ENCODE data around the gene MAMSTR. TPM values are rescaled to one million over a fixed set of nuclear protein-coding genes. Genes with fewer than 3 reads are reported as not detected.
"Not testable (repeated sequence)": the region's sequence is repeated elsewhere in the genome, so short reads cannot be mapped to it uniquely, and the experiment has no call there.

Gene MAMSTR
- total and polyA plus RNA-seq, 8 donors, result 1.3 to 5.2 (median 4.5) TPM

DNA sequence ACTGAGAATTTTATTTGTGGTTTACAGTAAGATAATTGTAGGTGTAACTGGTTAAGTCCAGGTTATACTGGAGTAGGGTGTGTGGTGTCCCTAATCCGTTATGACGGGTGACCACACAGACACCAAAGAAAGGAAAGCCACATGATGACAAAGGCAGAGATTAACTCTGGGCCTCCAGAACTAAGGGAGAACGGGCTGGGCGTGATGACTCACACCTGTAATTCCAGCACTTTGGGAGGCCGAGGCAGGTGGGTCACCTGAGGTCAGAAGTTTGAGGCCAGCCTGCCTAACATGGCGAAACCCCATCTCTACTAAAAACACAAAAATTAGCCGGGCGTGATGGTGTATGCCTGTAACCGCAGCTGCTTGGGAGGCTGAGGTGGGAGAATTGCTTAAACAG, 33.9 kb downstream of the MAMSTR start:
- Histone ChIP-seq H3K27ac (no peak overlapping the region), H3K9me3 (no peaks in the 10 kb centered on the region), H3K4me3 (no peak overlapping the region), H3K4me1 (peaks cover 0 to 7% of the 10 kb centered on the region in 2 donors), H3K36me3 (no peaks in the 10 kb centered on the region), H3K27me3 (no peaks in the 10 kb centered on the region)
- DNase-seq, result no peak
- no peak for ATAC-seq
- intact Hi-C loops (cut with DNase I), result no loop called here
- TF ChIP-seq, protein P1, sequence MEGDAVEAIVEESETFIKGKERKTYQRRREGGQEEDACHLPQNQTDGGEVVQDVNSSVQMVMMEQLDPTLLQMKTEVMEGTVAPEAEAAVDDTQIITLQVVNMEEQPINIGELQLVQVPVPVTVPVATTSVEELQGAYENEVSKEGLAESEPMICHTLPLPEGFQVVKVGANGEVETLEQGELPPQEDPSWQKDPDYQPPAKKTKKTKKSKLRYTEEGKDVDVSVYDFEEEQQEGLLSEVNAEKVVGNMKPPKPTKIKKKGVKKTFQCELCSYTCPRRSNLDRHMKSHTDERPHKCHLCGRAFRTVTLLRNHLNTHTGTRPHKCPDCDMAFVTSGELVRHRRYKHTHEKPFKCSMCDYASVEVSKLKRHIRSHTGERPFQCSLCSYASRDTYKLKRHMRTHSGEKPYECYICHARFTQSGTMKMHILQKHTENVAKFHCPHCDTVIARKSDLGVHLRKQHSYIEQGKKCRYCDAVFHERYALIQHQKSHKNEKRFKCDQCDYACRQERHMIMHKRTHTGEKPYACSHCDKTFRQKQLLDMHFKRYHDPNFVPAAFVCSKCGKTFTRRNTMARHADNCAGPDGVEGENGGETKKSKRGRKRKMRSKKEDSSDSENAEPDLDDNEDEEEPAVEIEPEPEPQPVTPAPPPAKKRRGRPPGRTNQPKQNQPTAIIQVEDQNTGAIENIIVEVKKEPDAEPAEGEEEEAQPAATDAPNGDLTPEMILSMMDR (IDR thresholded peaks at IDR 0.05), result no peak

DNA sequence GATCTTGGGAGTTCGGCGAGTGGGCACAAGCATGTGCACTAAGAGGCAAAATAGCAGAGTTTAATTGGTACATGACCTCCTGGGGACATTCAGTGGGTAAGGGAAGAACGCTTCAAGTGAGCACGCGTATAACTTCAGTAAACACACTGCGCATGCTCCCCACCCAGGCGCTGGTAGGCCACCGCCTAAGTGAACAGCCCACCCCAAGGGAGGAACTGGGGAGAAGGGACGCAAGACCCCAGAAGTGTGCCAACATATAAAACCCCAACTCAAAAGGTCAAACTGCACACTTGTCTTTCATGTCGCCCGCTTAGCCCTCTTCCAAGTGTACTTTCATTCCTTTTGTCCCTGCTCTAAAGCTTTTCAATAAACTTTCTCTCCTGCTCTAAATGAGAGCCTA, 36.2 kb downstream of the MAMSTR start:
- no peak overlapping the region for H3K4me3 ChIP-seq
- intact Hi-C loops (cut with DNase I), result no loop called here
- ATAC-seq (peak; percentile 79), DNase-seq (peak in 3 of 4 donors; percentile 49 to 81 (median 52))
- H3K27me3 ChIP-seq, result no peaks in the 10 kb centered on the region
- peaks cover 0 to 7% of the 10 kb centered on the region in 2 donors for H3K4me1 ChIP-seq
- no peaks in the 10 kb centered on the region for H3K9me3 ChIP-seq
- no peak overlapping the region for H3K27ac ChIP-seq
- H3K36me3 ChIP-seq, result no peaks in the 10 kb centered on the region
- TF ChIP-seq, protein P1 (IDR thresholded peaks at IDR 0.05), result no peak

DNA sequence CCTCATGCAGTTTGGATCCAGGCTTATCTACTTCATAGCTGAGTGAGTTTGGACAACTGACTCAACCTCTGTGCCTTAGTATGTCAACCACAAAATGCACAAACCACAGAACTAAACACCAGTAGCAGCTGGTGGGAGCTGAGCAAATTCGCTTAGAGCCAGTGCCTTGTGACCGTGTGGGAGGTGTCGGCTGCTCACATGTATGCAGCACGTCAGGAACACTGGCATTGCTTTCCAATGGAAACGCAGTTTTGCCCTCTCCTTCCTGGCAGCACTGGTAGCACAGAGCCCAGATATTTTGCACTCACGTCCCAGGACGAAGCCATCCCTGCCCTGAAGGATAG, 38.4 kb downstream of the MAMSTR start:
- peaks cover 0 to 7% of the 10 kb centered on the region in 2 donors for H3K4me1 ChIP-seq
- no peak overlapping the region for H3K4me3 ChIP-seq
- H3K27me3 ChIP-seq, result no peaks in the 10 kb centered on the region
- intact Hi-C loops (cut with DNase I), result no loop called here
- H3K9me3 ChIP-seq, result no peaks in the 10 kb centered on the region
- ATAC-seq (no peak), DNase-seq (no peak)
- no peak overlapping the region for H3K27ac ChIP-seq
- TF ChIP-seq, protein P1 (IDR thresholded peaks at IDR 0.05), result no peak
- no peaks in the 10 kb centered on the region for H3K36me3 ChIP-seq

DNA sequence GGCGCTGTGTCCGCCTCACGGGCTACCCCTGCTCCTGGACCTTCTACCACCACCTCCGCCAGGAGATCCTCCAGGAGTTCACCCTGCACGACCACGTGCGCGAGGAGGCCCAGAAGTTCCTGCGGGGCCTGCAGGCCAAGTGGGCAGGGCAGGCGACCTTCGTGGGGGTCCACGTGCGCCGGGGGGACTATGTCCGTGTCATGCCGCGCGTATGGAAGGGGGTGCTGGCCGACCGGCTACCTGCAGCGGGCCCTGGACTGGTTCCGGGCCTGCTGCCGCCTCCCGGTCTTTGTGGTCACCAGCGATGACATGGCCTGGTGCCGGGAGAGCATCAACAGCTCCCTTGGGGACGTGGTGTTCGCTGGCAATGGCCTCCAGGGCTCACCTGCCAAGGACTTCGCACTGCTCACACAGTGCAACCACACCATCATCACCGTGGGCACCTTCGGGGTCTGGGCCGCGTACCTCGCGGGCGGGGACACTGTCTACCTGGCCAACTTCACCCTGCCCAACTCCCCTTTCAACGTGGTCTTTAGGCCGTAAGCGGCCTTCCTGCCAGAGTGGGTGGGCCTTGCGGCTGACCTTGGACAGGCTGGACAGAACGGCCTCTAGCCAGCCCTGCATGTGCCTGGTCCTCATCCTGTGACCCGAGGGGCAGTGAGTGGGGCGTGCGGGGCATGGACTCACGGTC, 38.9 kb downstream of the MAMSTR start:
- H3K27me3 ChIP-seq, result no peaks in the 10 kb centered on the region
- no peaks in the 10 kb centered on the region for H3K9me3 ChIP-seq
- no peak overlapping the region for H3K27ac ChIP-seq
- intact Hi-C loops (cut with DNase I), result no loop called here
- no peak for DNase-seq
- peaks cover 0 to 10% of the 10 kb centered on the region in 2 donors for H3K4me1 ChIP-seq
- H3K36me3 ChIP-seq, result no peaks in the 10 kb centered on the region
- no peak for ATAC-seq
- TF ChIP-seq, protein P1 (IDR thresholded peaks at IDR 0.05), result no peak
- H3K4me3 ChIP-seq, result no peak overlapping the region

DNA sequence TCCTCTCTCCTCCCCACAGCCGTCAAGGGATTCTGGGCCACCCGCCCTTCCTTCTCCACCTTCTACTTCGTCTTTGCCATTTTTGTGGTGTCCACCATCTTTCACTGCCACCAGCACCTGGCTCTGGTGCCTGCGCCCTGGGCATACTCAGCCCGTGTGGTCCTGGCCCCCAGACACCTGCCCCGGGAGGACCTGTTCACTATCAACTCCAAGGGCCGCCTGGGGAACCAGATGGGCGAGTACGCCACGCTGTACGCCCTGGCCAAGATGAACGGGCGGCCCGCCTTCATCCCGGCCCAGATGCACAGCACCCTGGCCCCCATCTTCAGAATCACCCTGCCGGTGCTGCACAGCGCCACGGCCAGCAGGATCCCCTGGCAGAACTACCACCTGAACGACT, 39.5 kb downstream of the MAMSTR start:
- H3K4me3 ChIP-seq; intact Hi-C loops (cut with DNase I); DNase-seq; ATAC-seq; H3K27ac ChIP-seq; H3K27me3 ChIP-seq; H3K9me3 ChIP-seq; H3K36me3 ChIP-seq: not testable (repeated sequence)
- H3K4me1 ChIP-seq, result peaks cover 0 to 15% of the 10 kb centered on the region in 2 donors

DNA sequence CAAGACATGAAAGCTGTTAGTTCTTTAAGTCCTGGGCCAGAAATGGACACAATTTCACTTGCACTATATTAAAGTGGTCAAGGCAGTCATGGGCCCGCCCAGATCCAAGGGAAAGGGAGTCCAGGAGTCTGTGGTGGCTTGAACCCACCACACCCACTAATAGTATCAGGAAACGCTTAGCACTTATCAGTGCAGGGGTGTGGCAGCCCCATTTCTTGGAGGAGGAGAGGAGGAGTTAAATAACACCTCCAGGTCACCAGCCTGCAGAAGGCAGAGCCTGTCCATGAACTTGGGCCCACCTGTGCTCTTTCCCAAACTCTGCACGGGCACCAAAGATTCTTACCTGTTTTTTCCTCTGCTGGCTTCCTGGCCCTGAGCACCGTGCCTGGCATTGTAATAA, 41.3 kb downstream of the MAMSTR start:
- intact Hi-C loops (cut with DNase I), result no loop called here
- Histone ChIP-seq H3K27ac (no peak overlapping the region), H3K4me3 (no peak overlapping the region), H3K27me3 (no peaks in the 10 kb centered on the region), H3K9me3 (no peaks in the 10 kb centered on the region), H3K36me3 (no peaks in the 10 kb centered on the region), H3K4me1 (peaks cover 0 to 14% of the 10 kb centered on the region in 2 donors)
- DNase-seq (no peak), ATAC-seq (peak; percentile 17)
- TF ChIP-seq, protein P1 (IDR thresholded peaks at IDR 0.05), result no peak
